Fibroblast of pulmonary artery (primary cell): ENCODE results near the gene PRDM1.

Source experiments
- DNase-seq: peaks from one replicate; pipeline ENCODE4 v3.0.0-alpha.2; 2010; ENCODE audit warnings: low read depth
- H3K4me3 ChIP-seq: replicated peaks from 2 replicates; pipeline ENCODE4 v1.5.1; 2011; ENCODE audit warnings: low read depth, mild to moderate bottlenecking, control low read depth, low read length, moderate library complexity
- CTCF ChIP-seq: IDR thresholded peaks from 2 replicates; pipeline ENCODE4 v1.5.1; 2011; ENCODE audit warnings: mild to moderate bottlenecking, control low read depth, low read length, inconsistent platforms; ENCODE audit errors: missing control alignments

The PRDM1 gene

DNA sequence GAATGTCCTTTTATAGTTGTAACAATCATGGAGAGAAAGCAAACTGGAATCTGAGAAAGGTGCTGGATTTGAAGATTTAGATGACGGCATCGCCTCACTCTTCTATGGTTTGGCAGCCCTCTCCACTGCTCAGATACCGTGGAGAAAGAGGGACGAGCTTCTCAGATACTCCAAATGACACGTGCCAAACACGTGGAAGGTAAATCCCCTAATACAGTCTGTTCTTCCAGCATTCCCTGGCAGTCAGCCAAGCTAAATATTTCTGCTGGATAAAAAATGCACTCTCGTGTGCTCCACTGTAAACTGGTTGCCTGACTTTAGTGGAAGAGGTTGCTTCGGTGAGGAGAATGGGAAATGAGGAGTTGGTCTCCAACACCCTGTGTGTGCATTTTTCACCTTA lies 16.7 kb upstream of the PRDM1 start:
- peak; percentile 86 for DNase-seq
- TF ChIP-seq CTCF = no peak
- no peak overlapping the region for H3K4me3 ChIP-seq

DNA sequence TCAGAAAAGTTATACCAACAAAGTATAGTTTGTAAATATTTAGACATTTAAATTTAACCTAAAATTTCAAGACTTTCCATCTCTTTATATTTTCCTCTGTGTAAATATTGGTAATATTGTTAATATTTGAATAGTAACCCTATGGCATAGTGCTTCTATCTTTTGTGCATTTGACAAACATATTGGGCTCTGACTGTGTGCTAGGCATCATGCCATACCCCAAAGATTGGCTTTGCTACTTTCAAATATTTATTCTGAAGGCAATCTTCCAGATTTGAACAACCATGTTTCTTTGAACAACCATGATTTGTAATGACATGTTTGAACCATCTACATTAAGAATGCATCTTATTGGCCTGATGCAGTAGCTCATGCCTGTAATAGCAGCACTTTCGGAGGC lies 15.5 kb upstream of the PRDM1 start:
- no peak for DNase-seq
- TF ChIP-seq CTCF = no peak
- H3K4me3 ChIP-seq = no peak overlapping the region

- TF ChIP-seq CTCF = no peak
- DNase-seq = no peak
- H3K4me3 ChIP-seq = no peak overlapping the region
Observed at GRCh38 chr6:106072501-106073090, 13.5 kb upstream of the PRDM1 start.

DNA sequence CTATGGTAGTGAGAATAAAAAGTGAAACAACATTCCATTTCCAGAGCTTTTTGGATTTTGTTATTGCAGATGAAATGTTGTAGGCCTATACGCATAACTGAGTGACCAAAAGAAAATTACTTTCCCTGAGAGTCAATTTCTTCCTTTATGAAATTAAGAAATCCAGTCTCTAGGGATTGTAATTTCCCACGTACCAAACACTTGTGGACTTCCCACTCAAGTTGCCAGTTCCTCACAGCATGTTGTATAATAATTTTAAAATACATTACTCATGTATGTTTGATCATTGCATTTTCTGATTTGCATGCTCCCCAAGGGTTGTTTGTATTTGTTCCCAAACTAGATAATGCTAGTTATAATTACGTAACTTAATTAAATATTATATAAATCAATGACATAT lies 12.0 kb upstream of the PRDM1 start:
- no peak overlapping the region for H3K4me3 ChIP-seq
- DNase-seq = no peak
- no peak for TF ChIP-seq CTCF

GRCh38 chr6:106076139-106076538 lies 10.0 kb upstream of the PRDM1 start:
- no peak for TF ChIP-seq CTCF
- DNase-seq = no peak

GRCh38 chr6:106077170-106077569 lies 9.0 kb upstream of the PRDM1 start:
- no peak for DNase-seq
- no peak for TF ChIP-seq CTCF
- H3K4me3 ChIP-seq = no peak overlapping the region

More at GRCh38 chr6:106076139-106076538, 10.0 kb upstream of the PRDM1 start:
- no peak overlapping the region for H3K4me3 ChIP-seq

DNA sequence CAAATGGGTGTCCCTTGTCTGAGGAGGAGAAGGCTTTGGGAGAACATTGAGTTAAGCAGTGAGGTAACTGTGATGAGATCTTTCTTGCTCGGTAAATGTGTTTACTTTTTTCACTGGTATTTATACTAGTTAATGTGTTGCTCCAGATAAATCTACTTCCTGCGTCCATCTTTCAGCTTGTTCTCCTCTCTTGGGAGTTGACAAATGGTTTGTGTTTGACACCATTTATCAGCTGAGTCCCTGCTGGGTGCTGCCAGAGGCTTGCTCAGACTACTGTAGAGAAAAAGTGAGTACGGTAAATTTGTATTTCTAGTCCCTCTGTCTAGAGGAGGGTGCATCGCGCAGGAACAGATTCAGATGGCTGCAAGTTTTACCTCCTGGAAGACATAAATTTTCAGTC lies 8.3 kb upstream of the PRDM1 start:
- TF ChIP-seq CTCF = no peak
- no peak overlapping the region for H3K4me3 ChIP-seq
- DNase-seq = no peak
